HG02798 (cell line): Measurements from ENCODE around the gene IL36A.

Source experiments
- ATAC-seq: cut with Tn5 transposase; IDR thresholded peaks from one replicate; pipeline ENCODE4 v1.9.1; 2021; ENCODE audit warnings: mild to moderate bottlenecking; ENCODE audit not compliant: unreplicated experiment, poor library complexity

The IL36A gene

GRCh38 chr2:113039719-113040118 lies 34.5 kb downstream of the IL36A start:
- no peak for ATAC-seq

DNA sequence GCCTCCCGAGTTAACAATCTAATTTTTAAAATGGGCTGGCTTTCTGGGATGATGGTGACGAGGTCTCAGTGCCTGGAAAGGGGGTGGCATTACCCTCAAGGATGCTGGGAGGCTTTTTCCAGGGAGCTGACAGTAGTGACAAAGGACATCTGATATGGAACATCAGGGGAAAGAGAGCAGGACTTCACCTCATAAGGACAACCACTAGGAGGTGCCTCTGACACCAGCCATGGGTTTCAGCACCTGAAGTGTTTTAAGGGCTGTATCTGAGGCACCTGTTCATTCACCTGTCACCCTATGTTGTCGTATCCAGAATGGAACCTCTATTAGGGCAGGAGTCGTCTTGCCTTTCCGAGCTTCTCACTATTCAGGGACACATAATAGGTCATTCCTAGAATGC lies 36.6 kb downstream of the IL36A start:
- no peak for ATAC-seq

GRCh38 chr2:113046465-113046864 lies 41.2 kb downstream of the IL36A start:
- ATAC-seq: no peak

DNA sequence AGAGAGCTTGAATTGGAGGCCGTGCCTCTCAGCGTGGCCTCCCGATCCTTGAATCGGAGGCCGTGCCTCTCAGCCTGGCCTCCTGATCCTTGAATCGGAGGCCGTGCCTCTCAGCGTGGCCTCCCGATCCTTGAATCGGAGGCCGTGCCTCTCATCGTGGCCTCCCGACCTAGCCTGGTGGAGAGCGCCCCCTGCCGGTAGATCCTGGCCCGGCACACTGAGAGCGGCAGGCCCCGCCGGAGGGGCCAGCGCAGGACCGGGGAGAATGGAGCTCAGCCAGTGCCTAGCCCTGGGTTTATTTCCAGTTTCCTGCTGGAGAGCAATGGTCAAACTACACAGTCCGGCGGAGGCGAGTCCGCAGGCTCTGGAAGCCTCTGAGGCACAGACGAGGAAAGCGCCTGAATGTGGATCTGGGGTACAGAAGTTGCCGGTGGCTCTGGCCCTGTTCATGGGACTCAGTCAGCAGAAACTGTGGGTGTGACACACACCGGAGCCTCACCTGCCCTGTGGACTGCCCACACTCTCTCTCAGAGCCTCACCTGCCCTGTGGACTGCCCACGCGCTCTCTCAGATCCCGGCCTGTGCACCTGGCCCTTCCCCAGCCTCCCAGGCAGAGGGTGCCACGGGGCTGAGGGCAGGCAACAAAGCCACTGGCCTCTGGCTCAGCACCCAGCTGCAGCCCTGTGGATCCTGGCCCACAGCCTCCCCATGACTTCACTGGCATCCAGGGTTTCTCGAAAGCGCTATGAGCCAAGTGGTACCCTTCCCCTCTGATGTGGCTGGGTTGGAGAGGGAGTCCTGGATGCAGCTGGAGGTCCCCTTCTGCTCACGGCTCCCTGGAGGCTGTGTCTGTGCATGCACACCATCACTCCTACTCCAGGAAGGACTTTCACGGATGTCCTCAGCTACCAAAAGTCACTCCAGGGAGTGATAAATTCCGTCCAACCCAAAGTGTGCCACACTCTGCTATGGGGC lies 45.9 kb downstream of the IL36A start:
- no peak for ATAC-seq

- no peak for ATAC-seq
Observed at GRCh38 chr2:113052396-113052917, 47.2 kb downstream of the IL36A start, which contains the start of gene IL36B. Gene IL36B (minus strand): TSS chr2:113052867.

- ATAC-seq: no peak
Observed at GRCh38 chr2:113053666-113054065, 48.4 kb downstream of the IL36A start.

- ATAC-seq: no peak
Observed at GRCh38 chr2:113054066-113054465, 48.8 kb downstream of the IL36A start.

DNA sequence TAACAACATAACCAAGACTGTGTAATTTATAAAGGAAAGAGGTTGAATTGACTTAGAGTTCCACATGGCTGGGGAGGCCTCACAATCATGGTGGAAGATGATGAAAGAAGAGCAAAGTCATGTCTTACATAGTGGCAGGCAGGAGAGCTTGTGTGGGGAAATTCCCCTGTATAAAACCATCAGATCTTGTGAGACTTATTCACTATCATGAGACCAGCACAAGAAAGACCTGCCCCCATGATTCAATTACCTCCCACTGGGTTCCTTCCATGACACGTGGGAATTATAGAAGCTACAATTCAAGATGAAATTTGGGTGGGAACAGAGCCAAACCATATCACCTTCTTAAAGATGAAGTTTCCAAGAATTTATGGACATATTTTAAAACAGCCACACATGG lies 51.3 kb downstream of the IL36A start:
- ATAC-seq: no peak

GRCh38 chr2:113057117-113057516 lies 51.9 kb downstream of the IL36A start:
- no peak for ATAC-seq
